Measurements from ENCODE around the gene FZD10. TPM values are rescaled to one million over a fixed set of nuclear protein-coding genes. Genes with fewer than 3 reads are reported as not detected.

The FZD10 gene
- total RNA-seq, 6 donors from 2014 or later = 0.46 to 2.6 (median 1.1) TPM; not detected in 1

DNA sequence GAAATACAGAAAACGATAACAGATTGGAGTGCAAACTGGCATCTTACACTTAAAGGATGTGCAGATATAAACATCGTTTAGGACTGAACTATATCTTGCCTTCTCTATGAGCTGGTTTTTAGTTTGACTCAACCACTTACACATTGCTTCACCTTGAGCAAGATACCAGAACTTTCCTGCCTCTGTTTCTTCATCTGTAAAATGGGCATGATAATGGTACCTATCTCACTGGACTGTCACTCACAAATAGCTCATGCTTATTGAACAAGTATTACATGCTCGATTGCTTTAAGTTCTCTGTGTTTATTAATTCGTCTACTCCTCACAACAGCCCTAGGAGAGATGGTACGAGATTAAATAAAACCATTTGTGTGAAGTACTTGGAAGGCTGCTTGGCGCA lies 7.7 kb downstream of the FZD10 start:
- DNase-seq (no peak), ATAC-seq (ENCODE audit: low FRiP score in 2 of 2) (no peak)
- H3K27ac ChIP-seq = no peak overlapping the region
- no peaks in the 10 kb centered on the region for H3K27me3 ChIP-seq
- 54 to 61% methylated on average over 6 of the region's 6 CpGs for WGBS, 2 donors
- peaks cover 0 to 3% (median 0%) of the 10 kb centered on the region in 4 donors for H3K9me3 ChIP-seq
- no peak overlapping the region for H3K4me3 ChIP-seq
- H3K36me3 ChIP-seq = no peaks in the 10 kb centered on the region
- no peak for TF ChIP-seq POLR2A (IDR thresholded peaks at IDR 0.05)
- no peak for TF ChIP-seq EP300 (IDR thresholded peaks at IDR 0.05)
- TF ChIP-seq CTCF (IDR thresholded peaks at IDR 0.05) = no peak
- no peak for TF ChIP-seq POLR2AphosphoS5 (IDR thresholded peaks at IDR 0.05)
- H3K4me1 ChIP-seq = no peaks in the 10 kb centered on the region

- no peak for DNase-seq
- TF ChIP-seq EP300 (IDR thresholded peaks at IDR 0.05) (no peak), POLR2A (IDR thresholded peaks at IDR 0.05) (no peak), CTCF (IDR thresholded peaks at IDR 0.05) (no peak), POLR2AphosphoS5 (IDR thresholded peaks at IDR 0.05) (no peak)
- Histone ChIP-seq H3K36me3 (no peaks in the 10 kb centered on the region), H3K9me3 (peaks cover 0 to 3% (median 0%) of the 10 kb centered on the region in 4 donors), H3K27me3 (no peaks in the 10 kb centered on the region), H3K27ac (no peak overlapping the region), H3K4me1 (no peaks in the 10 kb centered on the region), H3K4me3 (no peak overlapping the region)
- ATAC-seq (ENCODE audit: low FRiP score in 2 of 2) = no peak
- 41 to 65% methylated on average over 11 of the region's 11 CpGs for WGBS, 2 donors
These were observed 8.3 kb downstream of the FZD10 start for GRCh38 chr12:130170611-130171010.

GRCh38 chr12:130177635-130178242 lies 15.5 kb downstream of the FZD10 start:
- Histone ChIP-seq H3K27ac (no peak overlapping the region), H3K27me3 (no peaks in the 10 kb centered on the region), H3K4me1 (no peaks in the 10 kb centered on the region), H3K36me3 (no peaks in the 10 kb centered on the region), H3K4me3 (no peak overlapping the region), H3K9me3 (peaks cover 0 to 10% (median 2%) of the 10 kb centered on the region in 4 donors)
- 17 to 25% methylated on average over 14 of the region's 14 CpGs for WGBS, 2 donors
- DNase-seq (no peak), ATAC-seq (ENCODE audit: low FRiP score in 2 of 2) (no peak)
- TF ChIP-seq EP300 (IDR thresholded peaks at IDR 0.05) = no peak

DNA sequence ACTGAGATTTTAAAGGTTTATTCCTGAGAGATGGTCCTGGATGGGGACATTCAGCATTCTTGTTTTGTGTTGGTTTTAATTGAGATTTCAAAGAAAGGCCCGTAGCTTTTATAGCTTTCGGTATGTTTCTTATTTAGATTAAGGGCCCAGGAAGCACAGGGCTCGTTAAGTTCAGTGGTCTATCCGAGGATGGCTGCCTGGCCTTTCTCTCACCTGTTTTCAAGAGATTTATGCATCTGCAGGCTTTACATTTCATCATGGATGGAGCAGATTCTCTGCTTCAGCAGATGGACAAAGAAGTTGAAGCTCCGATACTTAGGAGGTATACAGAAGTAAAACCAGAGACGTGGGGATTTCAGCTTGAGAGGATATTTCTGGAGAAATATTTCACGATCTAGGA lies 16.0 kb downstream of the FZD10 start:
- no peaks in the 10 kb centered on the region for H3K27me3 ChIP-seq
- WGBS, 2 donors = 52 to 68% methylated on average over 7 of the region's 7 CpGs

GRCh38 chr12:130179191-130179590 lies 16.9 kb downstream of the FZD10 start:
- ATAC-seq (ENCODE audit: low FRiP score in 2 of 2) (no peak), DNase-seq (no peak)
- 65 to 90% methylated on average over 7 of the region's 7 CpGs for WGBS, 2 donors
- H3K36me3 ChIP-seq = no peaks in the 10 kb centered on the region
- no peaks in the 10 kb centered on the region for H3K4me1 ChIP-seq
- TF ChIP-seq CTCF (IDR thresholded peaks at IDR 0.05) (no peak), POLR2AphosphoS5 (IDR thresholded peaks at IDR 0.05) (no peak), EP300 (IDR thresholded peaks at IDR 0.05) (no peak), POLR2A (IDR thresholded peaks at IDR 0.05) (no peak)
- H3K4me3 ChIP-seq = no peak overlapping the region
- H3K27me3 ChIP-seq = no peaks in the 10 kb centered on the region
- no peak overlapping the region for H3K27ac ChIP-seq
- peaks cover 0 to 10% (median 2%) of the 10 kb centered on the region in 4 donors for H3K9me3 ChIP-seq

More for the DNA sequence above, 16.0 kb downstream of the FZD10 start:
- Histone ChIP-seq H3K27ac (no peak overlapping the region), H3K4me3 (no peak overlapping the region), H3K36me3 (no peaks in the 10 kb centered on the region), H3K9me3 (peaks cover 0 to 10% (median 2%) of the 10 kb centered on the region in 4 donors), H3K4me1 (no peaks in the 10 kb centered on the region)
- ATAC-seq (ENCODE audit: low FRiP score in 2 of 2) = no peak
- TF ChIP-seq POLR2AphosphoS5 (IDR thresholded peaks at IDR 0.05) (no peak), EP300 (IDR thresholded peaks at IDR 0.05) (no peak), POLR2A (IDR thresholded peaks at IDR 0.05) (no peak), CTCF (IDR thresholded peaks at IDR 0.05) (no peak)
- no peak for DNase-seq

Data from upper lobe of left lung (tissue), 6 donors.